ENCODE results near the gene FOXP1.

FOXP1 gene

DNA sequence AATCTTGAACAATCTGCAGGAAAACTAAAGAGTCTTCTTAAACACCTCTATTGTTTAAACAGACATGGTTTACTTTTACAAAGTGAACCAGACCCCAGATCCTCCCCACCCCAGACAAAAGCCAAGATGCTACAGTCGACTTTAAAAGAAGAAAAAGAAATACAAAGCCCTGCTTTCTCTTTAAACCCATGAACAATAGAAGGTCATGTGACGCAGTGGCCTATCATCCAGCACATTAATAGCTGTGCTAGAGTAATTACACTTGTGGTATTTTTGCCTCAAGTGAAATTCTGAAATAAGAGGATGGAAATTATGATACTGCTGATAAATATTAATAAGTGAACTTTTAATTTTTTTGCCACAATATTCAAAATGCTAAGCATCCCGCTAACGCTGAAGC, 613.4 kb downstream of the FOXP1 start:
- DNase-seq (ENCODE audit: extremely low spot score, insufficient read length, low read depth) (no peak), FAIRE-seq (no peak)

- FAIRE-seq (no peak), DNase-seq (ENCODE audit: extremely low spot score, insufficient read length, low read depth) (no peak)
Observed at GRCh38 chr3:70963431-70964275, 619.9 kb downstream of the FOXP1 start.

DNA sequence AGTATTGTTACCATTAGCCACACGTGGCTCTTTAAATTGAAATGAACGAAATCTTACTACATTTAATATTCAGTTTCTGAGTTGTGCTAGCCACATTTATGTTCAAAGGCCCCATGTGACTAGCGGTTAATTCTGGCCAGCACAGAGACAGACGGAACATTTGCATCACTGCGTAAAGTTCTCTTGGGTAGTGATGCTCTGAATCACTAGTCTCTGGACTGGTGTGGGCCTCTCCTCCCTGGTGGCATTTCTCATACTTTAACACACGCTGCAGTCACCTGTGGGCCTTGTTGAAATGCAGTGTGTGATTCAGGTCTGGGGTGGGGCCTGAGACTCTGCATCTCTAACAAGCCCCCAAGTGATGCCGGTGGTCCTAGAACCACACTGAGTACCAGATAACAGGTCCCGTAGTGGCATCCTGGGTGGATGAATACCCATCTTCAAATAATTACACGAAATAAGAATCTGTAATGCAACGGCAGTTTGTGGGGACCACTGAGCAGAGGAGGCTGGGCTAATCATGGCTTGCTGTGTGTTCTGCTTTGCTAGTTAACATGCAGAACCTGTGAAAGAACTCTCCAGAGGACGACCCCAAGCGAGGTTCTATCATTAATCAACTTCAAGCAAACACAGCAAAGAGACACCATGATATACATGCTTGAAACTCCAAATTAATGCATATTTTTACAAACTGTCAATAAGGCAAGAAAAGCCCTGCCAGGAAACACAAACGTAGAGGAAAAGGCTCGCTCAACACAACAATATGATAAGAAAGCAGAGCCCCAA, 623.8 kb downstream of the FOXP1 start:
- FAIRE-seq (no peak), DNase-seq (ENCODE audit: extremely low spot score, insufficient read length, low read depth) (no peak)

DNA sequence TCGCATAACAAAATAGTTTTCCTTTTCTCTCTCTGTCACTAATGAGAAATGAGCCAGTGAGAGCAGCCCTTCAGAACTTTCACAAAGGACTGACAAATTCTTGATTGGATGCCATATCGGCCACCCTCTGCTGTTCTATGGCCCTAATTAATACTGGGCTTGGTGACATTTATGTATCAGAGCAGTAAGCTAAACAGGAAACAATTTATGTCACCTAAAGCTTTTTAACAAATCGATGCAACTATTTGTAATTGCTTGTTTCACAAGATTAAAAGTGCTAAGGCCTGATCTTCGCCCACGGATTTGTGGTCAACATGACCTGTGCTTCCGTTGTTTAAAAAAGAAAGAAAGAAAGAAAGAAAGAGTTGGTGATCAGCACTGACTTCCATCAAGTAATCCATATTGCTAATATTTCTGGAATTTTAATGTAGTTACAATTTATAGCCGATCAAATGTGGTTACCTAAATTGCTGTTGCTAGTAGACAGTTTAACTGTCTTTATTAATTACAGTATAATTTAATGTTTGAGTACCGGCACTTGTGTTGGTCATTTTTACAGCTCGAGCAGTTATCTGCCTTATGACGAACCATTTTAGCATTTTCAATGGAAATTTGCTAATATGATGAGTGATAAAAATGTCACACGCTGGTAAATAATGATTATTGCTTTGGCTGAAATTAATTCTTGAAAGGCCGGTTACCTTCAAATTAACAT, 631.3 kb downstream of the FOXP1 start:
- no peak for FAIRE-seq

DNA sequence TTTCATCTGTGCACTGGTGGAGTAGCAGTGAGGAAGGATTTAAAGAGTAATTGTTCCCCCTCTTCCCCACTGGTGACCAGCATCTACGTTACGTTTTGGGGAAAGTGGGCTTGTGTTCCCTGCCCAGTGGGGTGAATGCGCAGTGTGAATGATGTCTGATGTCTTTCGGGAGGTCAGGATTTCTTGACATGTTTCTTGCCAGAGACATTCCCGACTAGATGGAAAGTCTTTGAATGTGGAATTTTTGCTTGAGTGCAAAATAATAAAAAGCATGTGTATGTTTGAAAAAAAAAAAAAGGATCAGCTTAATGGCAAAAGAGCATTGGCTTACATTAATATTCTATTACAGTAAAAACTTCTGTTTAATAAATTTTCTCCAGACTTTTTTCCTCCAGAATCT, 632.2 kb downstream of the FOXP1 start:
- no peak for DNase-seq (ENCODE audit: extremely low spot score, insufficient read length, low read depth)
- no peak for FAIRE-seq

More for the DNA sequence above, 631.3 kb downstream of the FOXP1 start:
- no peak for DNase-seq (ENCODE audit: extremely low spot score, insufficient read length, low read depth)

- no peak for DNase-seq (ENCODE audit: extremely low spot score, insufficient read length, low read depth)
- FAIRE-seq: no peak
Observed at GRCh38 chr3:70947579-70947978, 635.9 kb downstream of the FOXP1 start.

- FAIRE-seq (no peak), DNase-seq (ENCODE audit: extremely low spot score, insufficient read length, low read depth) (no peak)
Observed at GRCh38 chr3:70943886-70944285, 639.6 kb downstream of the FOXP1 start.

DNA sequence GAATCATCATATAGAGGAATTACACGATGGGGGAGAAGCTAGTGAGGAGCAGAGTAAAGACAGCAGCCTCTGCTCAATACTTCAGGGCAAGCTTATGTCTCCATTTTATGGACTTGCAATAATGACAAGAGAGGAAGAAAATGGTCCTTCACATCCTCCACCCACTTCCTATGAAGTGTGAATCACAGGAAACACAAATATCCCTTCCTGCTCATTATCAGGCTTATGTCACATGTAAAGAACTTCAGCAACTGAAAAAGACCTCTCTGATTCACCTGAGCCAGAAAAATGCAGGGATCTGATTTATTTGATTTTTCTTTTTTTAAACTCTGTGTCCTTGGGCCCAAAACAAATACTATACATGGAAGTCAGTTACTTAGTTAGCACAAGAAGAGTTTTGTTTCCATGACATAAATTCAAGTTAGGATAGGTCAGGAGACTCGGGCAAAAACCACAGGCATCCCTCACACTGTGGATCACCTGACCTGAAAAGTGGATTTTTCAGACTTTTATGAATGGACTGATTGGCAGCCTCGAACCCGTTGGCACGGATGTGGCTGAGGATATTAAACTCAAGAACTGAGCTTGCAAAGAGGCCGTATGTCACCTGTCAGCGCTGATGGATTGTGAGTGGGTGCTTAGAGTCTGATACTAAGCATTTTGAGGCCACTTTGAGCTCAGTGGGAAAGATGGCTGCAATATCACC, 650.3 kb downstream of the FOXP1 start:
- no peak for DNase-seq (ENCODE audit: extremely low spot score, insufficient read length, low read depth)
- no peak for FAIRE-seq

DNA sequence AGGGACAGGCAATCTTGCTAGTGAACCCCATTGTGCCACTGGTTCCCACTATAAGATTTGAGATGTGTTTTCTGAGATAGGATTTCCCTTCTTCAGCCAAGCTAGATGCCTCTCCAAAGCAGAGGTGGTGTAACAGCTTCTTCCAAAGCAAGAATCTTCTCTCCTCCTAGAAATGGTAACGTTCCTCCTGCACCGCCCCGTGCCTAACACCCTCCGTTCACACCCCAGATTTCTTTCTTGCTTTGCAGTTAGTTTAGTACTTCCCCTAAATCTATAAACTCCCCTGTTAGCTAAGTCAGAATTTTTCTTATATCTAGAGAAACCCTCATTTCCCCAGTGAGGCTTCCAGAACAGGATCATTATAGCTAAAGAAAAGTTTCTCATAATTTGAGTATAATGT, 653.5 kb downstream of the FOXP1 start:
- DNase-seq (ENCODE audit: extremely low spot score, insufficient read length, low read depth): no peak
- no peak for FAIRE-seq

- no peak for DNase-seq (ENCODE audit: extremely low spot score, insufficient read length, low read depth)
- no peak for FAIRE-seq
Observed at GRCh38 chr3:70927239-70927638, 656.3 kb downstream of the FOXP1 start.

DNA sequence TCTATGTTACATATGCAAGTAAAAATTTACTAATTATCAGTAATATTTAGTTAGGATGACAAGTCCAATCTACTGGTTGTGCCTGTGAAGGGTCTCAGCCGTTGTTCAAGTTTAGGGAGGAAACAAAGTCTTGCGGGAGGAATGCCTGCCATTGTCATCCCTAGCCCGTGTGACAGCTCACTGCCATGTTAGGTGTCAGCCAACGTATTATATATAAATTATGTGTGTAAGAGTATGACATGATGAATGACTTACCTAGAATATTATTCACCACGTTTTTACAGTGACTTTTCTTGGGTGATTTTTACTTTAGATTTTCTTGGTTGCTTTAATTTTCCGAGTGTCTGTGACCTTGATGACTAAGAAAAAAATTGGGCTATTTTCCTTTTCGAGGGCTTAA, 656.7 kb downstream of the FOXP1 start:
- DNase-seq (ENCODE audit: extremely low spot score, insufficient read length, low read depth) (no peak), FAIRE-seq (no peak)

GRCh38 chr3:70919661-70920060, 663.9 kb downstream of the FOXP1 start:
- no peak for FAIRE-seq
- DNase-seq (ENCODE audit: extremely low spot score, insufficient read length, low read depth): no peak

GRCh38 chr3:70919091-70919490, 664.4 kb downstream of the FOXP1 start:
- FAIRE-seq: no peak
- DNase-seq (ENCODE audit: extremely low spot score, insufficient read length, low read depth): no peak

GRCh38 chr3:70916375-70917055, 667.0 kb downstream of the FOXP1 start:
- FAIRE-seq (no peak), DNase-seq (ENCODE audit: extremely low spot score, insufficient read length, low read depth) (no peak)

GRCh38 chr3:70914862-70915261, 668.7 kb downstream of the FOXP1 start:
- DNase-seq (ENCODE audit: extremely low spot score, insufficient read length, low read depth) (no peak), FAIRE-seq (no peak)

DNA sequence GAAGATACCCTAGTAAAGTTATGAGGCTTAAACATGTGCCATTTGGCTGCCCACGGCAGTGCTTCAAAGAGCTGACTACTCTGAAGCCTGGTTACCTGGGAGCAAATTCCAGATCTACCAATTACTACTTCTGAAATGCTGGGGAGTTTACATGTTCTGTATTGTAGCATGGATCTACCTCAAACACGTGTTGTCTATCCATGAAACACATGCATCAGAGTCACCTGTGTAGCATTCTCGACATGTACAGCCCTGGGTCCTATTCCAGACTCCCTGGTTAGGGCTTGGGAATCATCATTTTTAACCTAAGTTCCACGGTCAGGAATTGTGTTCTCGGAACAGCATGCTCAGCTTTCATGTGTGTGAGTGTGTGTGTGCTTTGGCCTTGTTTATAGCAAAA, 671.8 kb downstream of the FOXP1 start:
- no peak for FAIRE-seq
- no peak for DNase-seq (ENCODE audit: extremely low spot score, insufficient read length, low read depth)

- DNase-seq (ENCODE audit: extremely low spot score, insufficient read length, low read depth): no peak
- FAIRE-seq: no peak
Observed at GRCh38 chr3:70905491-70905890, 678.0 kb downstream of the FOXP1 start.

Data from GM18507 (cell line).